Motor neuron (in vitro differentiated cells): Measurements from ENCODE around the gene KLLN. TPM values are rescaled to one million over a fixed set of nuclear protein-coding genes. Genes with fewer than 3 reads are reported as not detected.
"Not testable (repeated sequence)": the region's sequence is repeated elsewhere in the genome, so short reads cannot be mapped to it uniquely, and the experiment has no call there.

Experiments
- ATAC-seq, 8 experiments: fragments of 200-7000 bp; cut with Tn5 transposase; replicated peaks in 6 of 8; 2 replicates each; pipeline ENCODE4 v1.8.0; 2021; ENCODE audit warnings: mild to moderate bottlenecking in 8 of 8, moderate library complexity in 8 of 8
- H3K27ac ChIP-seq, 2 donors: fragments of 250-450 bp; sonication (Bioruptor Pico); 2 replicates each; pipeline ENCODE4 v1.9.0; 2021; ENCODE audit warnings: antibody characterized with exemption in 2 of 2, mild to moderate bottlenecking in 2 of 2, moderate library complexity in 1 of 2
- H3K4me1 ChIP-seq, 2 donors: fragments of 250-450 bp; sonication (Bioruptor Pico); replicated peaks in 1 of 2; 2 replicates each; pipeline ENCODE4 v1.6.1; 2021; ENCODE audit warnings: antibody characterized with exemption in 2 of 2, mild to moderate bottlenecking in 2 of 2, moderate library complexity in 1 of 2
- H3K4me3 ChIP-seq, 5 donors: fragments of 250-450 bp; sonication (Bioruptor Pico); 2 replicates each; pipeline ENCODE4 v1.9.0; 2021; ENCODE audit warnings: antibody characterized with exemption in 5 of 5, mild to moderate bottlenecking in 5 of 5, moderate library complexity in 4 of 5
- WGBS, 10 experiments: fragments of 450-650 bp; shearing (Covaris generic); methylation state at CpG; one replicate each; pipeline ENCODE4 v1.0.0; 2022; 5-methylcytosine and 5-hydroxymethylcytosine counted together
- in situ Hi-C, 9 experiments: fragments of 400-800 bp; cut with MboI; loops; one replicate each; pipeline ENCODE4 v1.15.0; 2021; ENCODE audit warnings: low sequenced_read_pairs in 9 of 9, low pct_unique_long_range_greater_than_20kb in 2 of 9; ENCODE audit not compliant: unreplicated experiment in 9 of 9
- total RNA-seq, 8 experiments: library from RNA; unstranded; fragments of 300-600 nt; gene quantifications; 2 replicates each; pipeline versions ENCODE4 v1.2.3 to v1.2.4, GENCODE V29; 2022

KLLN gene
- total RNA-seq, 8 experiments from 2014 or later = 1.3 to 3.0 (median 2.3) TPM

DNA sequence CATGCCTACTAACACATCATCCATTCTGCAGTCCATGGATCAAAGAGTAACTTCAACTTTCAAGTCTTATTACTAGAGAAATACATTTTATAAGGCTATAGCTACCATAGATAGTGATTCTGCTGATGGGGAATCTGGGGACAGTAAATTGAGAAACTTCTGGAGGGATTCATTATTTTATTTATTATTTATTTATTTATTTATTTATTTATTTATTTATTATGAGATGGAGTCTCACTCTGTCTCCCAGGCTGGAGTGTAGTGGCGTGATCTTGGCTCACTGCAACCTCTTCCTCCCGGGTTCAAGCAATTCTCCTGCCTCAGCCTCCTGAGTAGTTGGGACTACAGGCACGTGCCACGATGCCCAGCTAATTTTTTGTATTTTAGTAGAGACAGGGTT, 34.3 kb downstream of the KLLN start:
- in situ Hi-C loops = loop anchor here in 2 of 9 experiments (25.0 kb wide), 1 partner anchor 708 kb away; no protein-coding TSS in a partner anchor
- not testable (repeated sequence) for H3K27ac ChIP-seq, H3K4me3 ChIP-seq, ATAC-seq, H3K4me1 ChIP-seq
- WGBS, 10 experiments = 71 to 100% (median 88%) methylated on average over 1 to 4 of the region's 4 CpGs; no CpG with 5 or more reads in 2 of the 10 experiments

GRCh38 chr10:87827681-87828080, 35.7 kb downstream of the KLLN start:
- WGBS, 10 experiments = 67 to 100% (median 80%) methylated on average over 1 to 2 of the region's 2 CpGs; no CpG with 5 or more reads in 5 of the 10 experiments
- no peak overlapping the region for H3K4me3 ChIP-seq
- no peak overlapping the region for H3K27ac ChIP-seq
- in situ Hi-C loops = loop anchor here in 2 of 9 experiments (25.0 kb wide), 1 partner anchor 710 kb away; no protein-coding TSS in a partner anchor
- no peaks in the 10 kb centered on the region for H3K4me1 ChIP-seq
- no peak for ATAC-seq

GRCh38 chr10:87826653-87827052, 36.7 kb downstream of the KLLN start:
- ATAC-seq = no peak
- H3K4me1 ChIP-seq = no peaks in the 10 kb centered on the region
- in situ Hi-C loops = loop anchor here in 2 of 9 experiments (25.0 kb wide), 1 partner anchor 711 kb away; no protein-coding TSS in a partner anchor
- no peak overlapping the region for H3K27ac ChIP-seq
- no peak overlapping the region for H3K4me3 ChIP-seq

GRCh38 chr10:87819289-87819585, 44.1 kb downstream of the KLLN start:
- H3K27ac ChIP-seq = no peak overlapping the region
- H3K4me3 ChIP-seq = peak overlapping the region; percentile 57 to 93 (median 79)
- H3K4me1 ChIP-seq = peaks cover 4 to 20% of the 10 kb centered on the region in 2 donors
- WGBS, 10 experiments = 60 to 100% (median 94%) methylated on average over 1 to 6 of the region's 6 CpGs; no CpG with 5 or more reads in 1 of the 10 experiments
- in situ Hi-C loops = no loop called here
- ATAC-seq = no peak

- in situ Hi-C loops = no loop called here
- ATAC-seq = peak; percentile 43 to 71 (median 68)
- WGBS, 10 experiments = 0 to 32% (median 17%) methylated on average over 2 to 20 of the region's 29 CpGs
- Histone ChIP-seq H3K4me3 (peak overlapping the region; percentile 57 to 93 (median 79)), H3K27ac (peak overlapping the region; percentile 89), H3K4me1 (peaks cover 4 to 20% of the 10 kb centered on the region in 2 donors)
These were observed 44.6 kb downstream of the KLLN start for GRCh38 chr10:87818505-87819288.

GRCh38 chr10:87817609-87818504, 45.5 kb downstream of the KLLN start, which contains the start of gene ATAD1:
ATAD1 (minus strand) TSS chr10:87818226; CDS start chr10:87814599, 3,627 bp downstream.
- Histone ChIP-seq H3K4me1 (peaks cover 4 to 20% of the 10 kb centered on the region in 2 donors), H3K27ac (peak within 1 kb of the TSS; percentile 89), H3K4me3 (peak within 1 kb of the TSS; percentile 57 to 93 (median 79))
- in situ Hi-C loops = no loop called here
- ATAC-seq = peak; percentile 87 to 96 (median 94)
- WGBS, 10 experiments = 0 to 7% (median 1%) methylated on average over 3 to 19 of the region's 60 CpGs; no CpG with 5 or more reads in 3 of the 10 experiments

DNA sequence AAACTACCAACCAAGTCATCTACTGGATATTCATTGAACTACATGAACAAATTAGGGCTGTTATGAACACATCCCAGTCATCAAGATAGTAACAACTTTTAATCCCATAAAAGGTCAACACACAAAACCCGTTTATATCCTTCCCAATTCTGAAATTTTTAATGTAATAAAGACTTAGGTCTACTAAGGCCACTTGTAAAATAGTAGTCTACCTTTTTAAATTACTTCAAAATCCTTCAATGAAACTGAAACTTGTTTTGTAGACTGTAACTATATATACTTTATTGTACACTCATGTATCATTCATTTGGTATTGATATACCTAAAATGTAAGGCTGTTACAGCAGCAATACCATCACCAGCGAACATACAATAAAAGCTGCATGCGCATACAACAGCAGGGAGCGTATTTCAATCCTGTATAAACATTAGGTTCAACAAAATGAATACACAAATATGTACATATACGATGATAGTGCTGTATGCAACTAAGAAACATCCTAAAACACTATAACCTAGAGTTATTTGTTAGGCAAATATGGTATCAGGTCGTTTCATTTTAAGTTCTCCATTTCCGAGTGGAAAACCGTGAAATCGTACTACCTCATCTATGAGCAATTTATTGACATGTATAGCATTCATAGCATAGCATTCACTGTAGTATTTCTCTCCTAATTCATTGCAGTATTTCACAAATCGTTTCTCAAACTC, 46.3 kb downstream of the KLLN start:
- peak in 2 of 8 experiments; percentile 3 to 8 for ATAC-seq
- H3K27ac ChIP-seq = peak overlapping the region; percentile 89
- in situ Hi-C loops = no loop called here
- peak overlapping the region; percentile 57 to 93 (median 79) for H3K4me3 ChIP-seq
- WGBS, 10 experiments = 0 to 27% (median 5%) methylated on average over 1 to 10 of the region's 10 CpGs; no CpG with 5 or more reads in 1 of the 10 experiments
- H3K4me1 ChIP-seq = peaks cover 4 to 20% of the 10 kb centered on the region in 2 donors

DNA sequence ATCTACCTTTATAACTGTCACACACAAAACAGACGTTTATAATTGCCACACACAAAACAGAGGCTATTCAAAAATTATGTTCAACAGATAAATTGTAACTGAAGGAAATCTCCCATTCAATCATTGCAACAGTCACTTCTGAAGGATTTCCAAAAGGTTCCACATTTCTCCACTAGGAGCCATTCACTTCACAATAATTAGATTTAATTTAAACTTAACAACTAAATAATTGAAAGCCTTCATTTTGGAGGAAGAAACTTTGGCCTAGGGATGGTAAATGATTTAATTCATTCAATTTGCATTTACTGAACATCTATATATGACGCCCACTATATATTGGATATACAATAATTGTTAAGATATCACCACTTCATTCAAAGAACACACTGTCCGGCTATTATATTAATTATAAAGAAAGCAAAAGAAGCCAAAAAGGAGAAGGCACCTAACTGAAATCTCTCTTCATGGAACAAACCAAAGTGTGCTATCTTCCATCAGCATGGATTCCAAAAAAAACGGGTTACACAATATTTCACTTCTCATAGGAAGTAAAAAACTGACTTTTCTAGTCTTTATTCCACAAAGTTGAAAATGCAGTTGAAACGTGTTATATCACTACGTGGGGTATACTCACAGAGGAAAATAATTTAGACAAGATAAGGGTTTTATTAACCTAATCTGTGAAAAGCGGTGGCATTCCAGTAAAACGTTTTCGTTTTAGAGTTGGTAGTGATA, 47.0 kb downstream of the KLLN start:
- in situ Hi-C loops = no loop called here
- H3K4me3 ChIP-seq = peak overlapping the region; percentile 57 to 93 (median 79)

More for the DNA sequence above, 47.0 kb downstream of the KLLN start:
- ATAC-seq = no peak
- whole genome bisulfite sequencing, 10 experiments = 17 to 82% (median 56%) methylated on average over 5 to 9 of the region's 9 CpGs
- no peak overlapping the region for H3K27ac ChIP-seq
- peaks cover 4 to 20% of the 10 kb centered on the region in 2 donors for H3K4me1 ChIP-seq

Other genes with a start within 250 kb of the KLLN start
- 10 to 100 TPM in 4 of 8 experiments, 1 to 10 TPM in 2, under 1 TPM in 2; 0.75 to 60.6 (median 7.3) TPM for gene PAPSS2, start 203.7 kb downstream of the KLLN start, total RNA-seq
- 10 to 100 TPM; 43.3 to 79.3 (median 62.7) TPM for gene ATAD1, start 45.3 kb downstream of the KLLN start, total RNA-seq
- gene PTEN, start 92 bp upstream of the KLLN start, total RNA-seq = 100 to 1,000 TPM in 1 of 8 experiments, 10 to 100 TPM in 7; 33.5 to 103 (median 60.9) TPM